NCI-H1048 (cell line): ENCODE results near the gene SPEF1.
"Not testable (repeated sequence)": the region's sequence is repeated elsewhere in the genome, so short reads cannot be mapped to it uniquely, and the experiment has no call there.

ENCODE experiments used
- DNase-seq: peaks from one replicate; lab custom pipeline; 2025; lab: John Stamatoyannopoulos, UW

Gene SPEF1

GRCh38 chr20:3781153-3781910 lies at the start of gene SPEF1:
TSS of gene SPEF1 (minus strand) at chr20:3781448. CDS start at chr20:3781287, 161 bp downstream.
- DNase-seq = peak; percentile 72

GRCh38 chr20:3829891-3830290 lies 48.6 kb upstream of the SPEF1 start:
- not testable (repeated sequence) for DNase-seq

- DNase-seq = no peak
Observed at GRCh38 chr20:3828798-3829197, 47.5 kb upstream of the SPEF1 start.

GRCh38 chr20:3826420-3826819 lies 45.2 kb upstream of the SPEF1 start:
- DNase-seq = no peak

- DNase-seq = no peak
Observed at GRCh38 chr20:3825526-3825925, 44.3 kb upstream of the SPEF1 start.

GRCh38 chr20:3823881-3824280 lies 42.6 kb upstream of the SPEF1 start:
- no peak for DNase-seq

GRCh38 chr20:3821996-3822395 lies 40.7 kb upstream of the SPEF1 start:
- no peak for DNase-seq

GRCh38 chr20:3820901-3821727 lies 39.9 kb upstream of the SPEF1 start:
- DNase-seq = no peak

GRCh38 chr20:3820048-3820900 lies 39.0 kb upstream of the SPEF1 start, which contains the start of gene AP5S1:
TSS of gene AP5S1 (plus strand) at chr20:3820547. CDS start at chr20:3822118, 1,571 bp downstream.
- peak; percentile 72 for DNase-seq

- no peak for DNase-seq
Observed at GRCh38 chr20:3819411-3820047, 38.3 kb upstream of the SPEF1 start.

- DNase-seq = no peak
Observed at GRCh38 chr20:3818155-3819151, 37.2 kb upstream of the SPEF1 start.

- no peak for DNase-seq
Observed at GRCh38 chr20:3815703-3816315, 34.6 kb upstream of the SPEF1 start.

- no peak for DNase-seq
Observed at GRCh38 chr20:3814928-3815495, 33.8 kb upstream of the SPEF1 start.

- no peak for DNase-seq
Observed at GRCh38 chr20:3813848-3814581, 32.8 kb upstream of the SPEF1 start.

GRCh38 chr20:3812975-3813847 lies 32.0 kb upstream of the SPEF1 start:
- DNase-seq = no peak

- DNase-seq = no peak
Observed at GRCh38 chr20:3812259-3812681, 31.0 kb upstream of the SPEF1 start.

GRCh38 chr20:3811467-3812258 lies 30.4 kb upstream of the SPEF1 start:
- DNase-seq = peak; percentile 79
